Measurements from ENCODE around the gene PDZRN4.

DNA sequence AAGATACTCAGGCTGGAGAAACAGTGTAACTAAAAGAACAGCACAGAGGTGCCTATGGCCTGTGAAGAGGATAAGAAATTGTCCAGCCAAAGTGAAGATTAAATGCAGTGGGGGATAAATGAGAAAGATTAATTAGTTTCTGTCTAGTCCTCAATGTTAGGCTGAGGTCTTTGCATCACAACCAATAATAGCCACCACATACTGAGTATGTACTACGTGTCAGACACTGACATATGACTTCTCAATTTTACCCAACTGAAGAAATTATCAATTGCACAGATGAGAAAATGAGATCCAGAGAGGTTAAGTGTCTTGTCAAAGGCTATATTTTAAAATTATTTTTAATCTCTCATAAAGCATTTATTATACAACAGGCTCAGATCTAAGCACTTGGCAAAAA is 285.9 kb downstream of the PDZRN4 start:
- TF ChIP-seq POLR2A (IDR thresholded peaks at IDR 0.05) = no peak
- TF ChIP-seq, protein P1, sequence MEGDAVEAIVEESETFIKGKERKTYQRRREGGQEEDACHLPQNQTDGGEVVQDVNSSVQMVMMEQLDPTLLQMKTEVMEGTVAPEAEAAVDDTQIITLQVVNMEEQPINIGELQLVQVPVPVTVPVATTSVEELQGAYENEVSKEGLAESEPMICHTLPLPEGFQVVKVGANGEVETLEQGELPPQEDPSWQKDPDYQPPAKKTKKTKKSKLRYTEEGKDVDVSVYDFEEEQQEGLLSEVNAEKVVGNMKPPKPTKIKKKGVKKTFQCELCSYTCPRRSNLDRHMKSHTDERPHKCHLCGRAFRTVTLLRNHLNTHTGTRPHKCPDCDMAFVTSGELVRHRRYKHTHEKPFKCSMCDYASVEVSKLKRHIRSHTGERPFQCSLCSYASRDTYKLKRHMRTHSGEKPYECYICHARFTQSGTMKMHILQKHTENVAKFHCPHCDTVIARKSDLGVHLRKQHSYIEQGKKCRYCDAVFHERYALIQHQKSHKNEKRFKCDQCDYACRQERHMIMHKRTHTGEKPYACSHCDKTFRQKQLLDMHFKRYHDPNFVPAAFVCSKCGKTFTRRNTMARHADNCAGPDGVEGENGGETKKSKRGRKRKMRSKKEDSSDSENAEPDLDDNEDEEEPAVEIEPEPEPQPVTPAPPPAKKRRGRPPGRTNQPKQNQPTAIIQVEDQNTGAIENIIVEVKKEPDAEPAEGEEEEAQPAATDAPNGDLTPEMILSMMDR (IDR thresholded peaks at IDR 0.05) = no peak
- TF ChIP-seq POLR2AphosphoS5 (IDR thresholded peaks at IDR 0.05) = no peak
